ENCODE measurements around the gene TENM3.

- TF ChIP-seq, protein P1, sequence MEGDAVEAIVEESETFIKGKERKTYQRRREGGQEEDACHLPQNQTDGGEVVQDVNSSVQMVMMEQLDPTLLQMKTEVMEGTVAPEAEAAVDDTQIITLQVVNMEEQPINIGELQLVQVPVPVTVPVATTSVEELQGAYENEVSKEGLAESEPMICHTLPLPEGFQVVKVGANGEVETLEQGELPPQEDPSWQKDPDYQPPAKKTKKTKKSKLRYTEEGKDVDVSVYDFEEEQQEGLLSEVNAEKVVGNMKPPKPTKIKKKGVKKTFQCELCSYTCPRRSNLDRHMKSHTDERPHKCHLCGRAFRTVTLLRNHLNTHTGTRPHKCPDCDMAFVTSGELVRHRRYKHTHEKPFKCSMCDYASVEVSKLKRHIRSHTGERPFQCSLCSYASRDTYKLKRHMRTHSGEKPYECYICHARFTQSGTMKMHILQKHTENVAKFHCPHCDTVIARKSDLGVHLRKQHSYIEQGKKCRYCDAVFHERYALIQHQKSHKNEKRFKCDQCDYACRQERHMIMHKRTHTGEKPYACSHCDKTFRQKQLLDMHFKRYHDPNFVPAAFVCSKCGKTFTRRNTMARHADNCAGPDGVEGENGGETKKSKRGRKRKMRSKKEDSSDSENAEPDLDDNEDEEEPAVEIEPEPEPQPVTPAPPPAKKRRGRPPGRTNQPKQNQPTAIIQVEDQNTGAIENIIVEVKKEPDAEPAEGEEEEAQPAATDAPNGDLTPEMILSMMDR (IDR thresholded peaks at IDR 0.05) = no peak
- no peak for TF ChIP-seq POLR2A (IDR thresholded peaks at IDR 0.05)
These were observed 361.0 kb downstream of the TENM3 start for GRCh38 chr4:182604161-182604622.

All from Peyer's patch (tissue), 4 donors.